Stimulated activated naive CD4-positive, alpha-beta T cell treated with Interleukin-2 at 50 U/mL for 16 hours (primary cell): ENCODE results near the gene AKAP7.
"Not testable (repeated sequence)": the region's sequence is repeated elsewhere in the genome, so short reads cannot be mapped to it uniquely, and the experiment has no call there.

ENCODE experiments used
- DNase-seq: peaks from one replicate; lab custom pipeline; 2025; lab: John Stamatoyannopoulos, UW

The AKAP7 gene

GRCh38 chr6:131292145-131292938, 157.1 kb downstream of the AKAP7 start:
- no peak for DNase-seq

GRCh38 chr6:131293472-131293911, 158.2 kb downstream of the AKAP7 start:
- DNase-seq = no peak

GRCh38 chr6:131295081-131295480, 159.8 kb downstream of the AKAP7 start:
- no peak for DNase-seq

- not testable (repeated sequence) for DNase-seq
Measured at GRCh38 chr6:131300826-131301225, 165.6 kb downstream of the AKAP7 start.

GRCh38 chr6:131303338-131303930, 168.2 kb downstream of the AKAP7 start:
- no peak for DNase-seq

GRCh38 chr6:131305037-131305850, 170.0 kb downstream of the AKAP7 start:
- DNase-seq = no peak

- no peak for DNase-seq
Measured at GRCh38 chr6:131309437-131309836, 174.2 kb downstream of the AKAP7 start.

- no peak for DNase-seq
Measured at GRCh38 chr6:131314838-131315237, 179.6 kb downstream of the AKAP7 start.

GRCh38 chr6:131316654-131317053, 181.4 kb downstream of the AKAP7 start:
- DNase-seq = no peak

GRCh38 chr6:131317516-131317915, 182.2 kb downstream of the AKAP7 start:
- no peak for DNase-seq

- DNase-seq = no peak
Measured at GRCh38 chr6:131321589-131321988, 186.3 kb downstream of the AKAP7 start.

- no peak for DNase-seq
Measured at GRCh38 chr6:131322125-131322524, 186.9 kb downstream of the AKAP7 start.

- not testable (repeated sequence) for DNase-seq
Measured at GRCh38 chr6:131325669-131326068, 190.4 kb downstream of the AKAP7 start.

- DNase-seq = not testable (repeated sequence)
Measured at GRCh38 chr6:131328727-131329126, 193.5 kb downstream of the AKAP7 start.

GRCh38 chr6:131331151-131331550, 195.9 kb downstream of the AKAP7 start:
- no peak for DNase-seq

- no peak for DNase-seq
Measured at GRCh38 chr6:131331873-131332781, 196.9 kb downstream of the AKAP7 start.
